Suppressor macrophage treated with lipopolysaccharide for 1 hour (primary cell): ENCODE data around the gene MEIKIN.
"Not testable (repeated sequence)": the region's sequence is repeated elsewhere in the genome, so short reads cannot be mapped to it uniquely, and the experiment has no call there.

Experiments
- DNase-seq, 3 donors: peaks; one replicate each; pipeline ENCODE4 v3.0.0-alpha.2; 2020 to 2022

Gene MEIKIN

GRCh38 chr5:131796793-131797693 is 148.4 kb downstream of the MEIKIN start, which contains the start of gene FNIP1:
FNIP1 (minus strand) TSS chr5:131797017; CDS start chr5:131796921, 96 bp downstream.
- DNase-seq = peak; percentile 99 to 100 (median 99)

- peak; percentile 57 to 73 (median 59) for DNase-seq
Observed at GRCh38 chr5:131795879-131796792, 149.3 kb downstream of the MEIKIN start.

GRCh38 chr5:131795228-131795627 is 150.2 kb downstream of the MEIKIN start:
- peak in 1 of 3 donors; percentile 31 for DNase-seq

- peak; percentile 62 to 79 (median 79) for DNase-seq
Observed at GRCh38 chr5:131794586-131794985, 150.9 kb downstream of the MEIKIN start.

- no peak for DNase-seq
Observed at GRCh38 chr5:131792896-131793295, 152.6 kb downstream of the MEIKIN start.

GRCh38 chr5:131791866-131792265 is 153.6 kb downstream of the MEIKIN start:
- no peak for DNase-seq

- no peak for DNase-seq
Observed at GRCh38 chr5:131790550-131790949, 154.9 kb downstream of the MEIKIN start.

- DNase-seq = no peak
Observed at GRCh38 chr5:131789765-131790164, 155.7 kb downstream of the MEIKIN start.

- DNase-seq = no peak
Observed at GRCh38 chr5:131787736-131788135, 157.7 kb downstream of the MEIKIN start.

GRCh38 chr5:131786900-131787692 is 158.4 kb downstream of the MEIKIN start:
- DNase-seq = no peak

- DNase-seq = no peak
Observed at GRCh38 chr5:131786036-131786435, 159.4 kb downstream of the MEIKIN start.

- no peak for DNase-seq
Observed at GRCh38 chr5:131783874-131784273, 161.6 kb downstream of the MEIKIN start.

GRCh38 chr5:131783357-131783756 is 162.1 kb downstream of the MEIKIN start:
- DNase-seq = no peak

- DNase-seq = no peak
Observed at GRCh38 chr5:131782717-131783116, 162.7 kb downstream of the MEIKIN start.

GRCh38 chr5:131778141-131778540 is 167.3 kb downstream of the MEIKIN start:
- not testable (repeated sequence) for DNase-seq

- no peak for DNase-seq
Observed at GRCh38 chr5:131776450-131776849, 169.0 kb downstream of the MEIKIN start.

- DNase-seq = no peak
Observed at GRCh38 chr5:131774652-131775367, 170.7 kb downstream of the MEIKIN start.

- DNase-seq = no peak
Observed at GRCh38 chr5:131773805-131774204, 171.7 kb downstream of the MEIKIN start.

- DNase-seq = no peak
Observed at GRCh38 chr5:131771692-131772091, 173.8 kb downstream of the MEIKIN start.

GRCh38 chr5:131769961-131770360 is 175.5 kb downstream of the MEIKIN start:
- DNase-seq = no peak

- peak; percentile 28 to 60 (median 43) for DNase-seq
Observed at GRCh38 chr5:131769336-131769735, 176.1 kb downstream of the MEIKIN start.

- no peak for DNase-seq
Observed at GRCh38 chr5:131767891-131768290, 177.6 kb downstream of the MEIKIN start.
